NB4 (cell line): Measurements from ENCODE around the gene SEMA4G.

Experiments
- DNase-seq: peaks from one replicate; pipeline ENCODE4 v3.0.0; 2010; ENCODE audit warnings: low read depth
- H3K4me3 ChIP-seq: one replicate; pipeline ENCODE4 v1.5.1; 2011; ENCODE audit warnings: mild to moderate bottlenecking, low read depth, low read length, moderate library complexity
- MYC ChIP-seq: IDR thresholded peaks from 2 replicates; pipeline ENCODE4 v1.6.1; 2011; ENCODE audit warnings: low read depth, low read length
- POLR2A ChIP-seq: IDR thresholded peaks from 2 replicates; pipeline ENCODE4 v1.6.1; 2011; ENCODE audit warnings: mild to moderate bottlenecking; ENCODE audit not compliant: insufficient read length; ENCODE audit errors: extremely low read depth
- TF ChIP-seq, protein P1 (sequence below): IDR thresholded peaks from 2 replicates; pipeline ENCODE4 v1.6.1; 2011; ENCODE audit warnings: low read depth, low read length
- TF ChIP-seq, protein P2 (sequence below): IDR thresholded peaks from one replicate; pipeline ENCODE4 v1.5.1; 2012; ENCODE audit warnings: low read depth, low read length

SEMA4G gene

DNA sequence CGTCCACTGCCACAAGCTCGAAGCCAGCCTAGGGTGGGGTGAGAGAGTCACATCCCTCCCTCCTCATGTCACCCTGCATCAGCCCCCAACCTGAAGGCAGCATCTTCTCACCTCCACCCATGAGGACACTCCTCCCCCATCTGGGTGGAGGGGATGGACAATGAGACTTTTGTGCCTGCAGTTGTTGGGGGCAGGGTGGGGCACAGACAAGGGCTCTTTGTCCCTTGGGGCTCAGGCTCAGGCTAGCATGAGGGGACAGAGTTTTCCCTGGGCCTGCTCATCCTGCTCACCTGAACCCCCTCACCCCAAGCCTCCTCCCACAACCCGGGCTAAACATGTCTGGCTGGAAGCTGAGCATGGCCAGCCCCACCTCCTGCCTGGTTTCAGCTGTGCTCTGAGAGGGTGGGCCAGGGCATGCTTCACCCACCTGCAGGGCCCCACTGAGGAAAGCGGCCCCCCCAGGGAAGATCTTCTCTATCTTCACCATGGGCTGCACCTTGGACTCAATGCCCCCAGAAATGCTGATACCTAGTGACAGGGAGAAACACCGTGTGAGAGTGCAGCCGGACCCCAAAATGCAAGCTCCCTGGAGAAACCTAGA, 39.6 kb downstream of the SEMA4G start:
- H3K4me3 ChIP-seq: no peak overlapping the region
- TF ChIP-seq, protein P1, sequence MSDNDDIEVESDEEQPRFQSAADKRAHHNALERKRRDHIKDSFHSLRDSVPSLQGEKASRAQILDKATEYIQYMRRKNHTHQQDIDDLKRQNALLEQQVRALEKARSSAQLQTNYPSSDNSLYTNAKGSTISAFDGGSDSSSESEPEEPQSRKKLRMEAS: no peak
- no peak for TF ChIP-seq MYC
- TF ChIP-seq, protein P2, sequence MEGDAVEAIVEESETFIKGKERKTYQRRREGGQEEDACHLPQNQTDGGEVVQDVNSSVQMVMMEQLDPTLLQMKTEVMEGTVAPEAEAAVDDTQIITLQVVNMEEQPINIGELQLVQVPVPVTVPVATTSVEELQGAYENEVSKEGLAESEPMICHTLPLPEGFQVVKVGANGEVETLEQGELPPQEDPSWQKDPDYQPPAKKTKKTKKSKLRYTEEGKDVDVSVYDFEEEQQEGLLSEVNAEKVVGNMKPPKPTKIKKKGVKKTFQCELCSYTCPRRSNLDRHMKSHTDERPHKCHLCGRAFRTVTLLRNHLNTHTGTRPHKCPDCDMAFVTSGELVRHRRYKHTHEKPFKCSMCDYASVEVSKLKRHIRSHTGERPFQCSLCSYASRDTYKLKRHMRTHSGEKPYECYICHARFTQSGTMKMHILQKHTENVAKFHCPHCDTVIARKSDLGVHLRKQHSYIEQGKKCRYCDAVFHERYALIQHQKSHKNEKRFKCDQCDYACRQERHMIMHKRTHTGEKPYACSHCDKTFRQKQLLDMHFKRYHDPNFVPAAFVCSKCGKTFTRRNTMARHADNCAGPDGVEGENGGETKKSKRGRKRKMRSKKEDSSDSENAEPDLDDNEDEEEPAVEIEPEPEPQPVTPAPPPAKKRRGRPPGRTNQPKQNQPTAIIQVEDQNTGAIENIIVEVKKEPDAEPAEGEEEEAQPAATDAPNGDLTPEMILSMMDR: no peak
- TF ChIP-seq POLR2A: no peak
- DNase-seq: no peak

DNA sequence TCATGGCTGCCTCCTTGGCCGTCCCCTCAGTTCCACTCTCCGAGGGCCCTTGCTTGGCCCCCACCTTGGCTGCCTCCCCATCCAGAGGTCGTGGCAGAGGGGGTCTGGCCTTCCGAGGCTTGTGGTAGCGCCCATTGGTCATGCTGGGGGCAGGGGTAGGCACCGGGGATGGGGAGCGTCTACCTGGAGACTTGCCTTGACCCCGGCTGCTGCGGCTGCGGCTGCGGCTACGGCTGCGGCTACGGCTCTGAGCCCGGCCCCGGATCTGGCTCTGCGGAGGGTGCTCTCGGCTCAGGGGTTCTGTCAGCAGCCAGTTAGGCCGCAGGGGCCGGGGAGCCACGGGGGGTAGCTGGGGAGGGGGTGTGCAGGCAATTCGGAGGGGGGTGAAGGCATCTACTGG, 41.0 kb downstream of the SEMA4G start:
- no peak overlapping the region for H3K4me3 ChIP-seq
- TF ChIP-seq POLR2A: no peak
- TF ChIP-seq MYC: no peak
- TF ChIP-seq, protein P2: no peak
- TF ChIP-seq, protein P1: no peak
- DNase-seq: no peak

DNA sequence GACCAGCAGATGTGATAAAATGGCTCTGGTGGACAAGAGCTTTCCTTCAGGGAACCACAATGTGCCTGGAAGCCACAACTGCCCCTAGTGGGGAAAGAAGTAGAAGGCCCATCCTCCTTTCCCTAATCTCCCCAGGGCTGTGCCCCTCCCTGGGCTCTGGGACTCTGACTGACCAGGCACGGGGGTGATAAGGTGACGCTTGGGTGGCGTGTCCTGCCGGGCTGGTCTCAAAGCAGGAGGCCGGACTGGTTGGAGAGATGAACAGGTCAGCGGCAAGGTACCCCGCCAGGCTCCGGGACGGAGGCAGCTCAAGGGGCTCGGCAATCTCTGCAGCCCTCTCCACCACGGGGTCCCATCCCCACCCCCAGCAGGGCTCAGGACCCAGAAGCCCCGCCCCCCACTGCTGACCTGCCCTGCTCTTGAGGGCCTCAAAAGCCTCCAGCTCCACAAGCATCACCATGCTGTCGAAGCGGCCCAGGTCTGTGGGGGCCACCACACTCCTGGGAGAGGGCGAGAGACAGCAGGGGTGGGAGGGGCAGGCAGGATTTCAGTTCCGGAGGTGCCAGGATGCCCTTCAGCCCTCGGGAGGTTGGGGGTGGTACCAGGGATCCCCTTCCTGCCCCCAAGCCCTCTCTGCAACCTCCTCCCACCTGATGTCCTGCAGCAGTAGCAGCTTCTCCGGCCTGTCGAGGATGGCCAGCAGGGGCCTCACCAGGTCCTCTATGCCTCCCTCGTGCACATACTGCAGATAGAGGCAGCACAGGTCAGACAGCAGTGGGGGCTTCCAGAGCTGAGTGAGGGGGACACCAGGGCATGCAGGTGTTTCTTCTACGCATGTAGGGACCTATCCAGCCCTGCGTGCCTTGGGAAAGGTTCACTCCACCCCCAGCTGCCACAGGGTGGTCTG, 42.5 kb downstream of the SEMA4G start:
- DNase-seq: no peak
- TF ChIP-seq, protein P2: no peak
- no peak for TF ChIP-seq POLR2A
- TF ChIP-seq, protein P1: no peak
- TF ChIP-seq MYC: no peak
- no peak overlapping the region for H3K4me3 ChIP-seq

DNA sequence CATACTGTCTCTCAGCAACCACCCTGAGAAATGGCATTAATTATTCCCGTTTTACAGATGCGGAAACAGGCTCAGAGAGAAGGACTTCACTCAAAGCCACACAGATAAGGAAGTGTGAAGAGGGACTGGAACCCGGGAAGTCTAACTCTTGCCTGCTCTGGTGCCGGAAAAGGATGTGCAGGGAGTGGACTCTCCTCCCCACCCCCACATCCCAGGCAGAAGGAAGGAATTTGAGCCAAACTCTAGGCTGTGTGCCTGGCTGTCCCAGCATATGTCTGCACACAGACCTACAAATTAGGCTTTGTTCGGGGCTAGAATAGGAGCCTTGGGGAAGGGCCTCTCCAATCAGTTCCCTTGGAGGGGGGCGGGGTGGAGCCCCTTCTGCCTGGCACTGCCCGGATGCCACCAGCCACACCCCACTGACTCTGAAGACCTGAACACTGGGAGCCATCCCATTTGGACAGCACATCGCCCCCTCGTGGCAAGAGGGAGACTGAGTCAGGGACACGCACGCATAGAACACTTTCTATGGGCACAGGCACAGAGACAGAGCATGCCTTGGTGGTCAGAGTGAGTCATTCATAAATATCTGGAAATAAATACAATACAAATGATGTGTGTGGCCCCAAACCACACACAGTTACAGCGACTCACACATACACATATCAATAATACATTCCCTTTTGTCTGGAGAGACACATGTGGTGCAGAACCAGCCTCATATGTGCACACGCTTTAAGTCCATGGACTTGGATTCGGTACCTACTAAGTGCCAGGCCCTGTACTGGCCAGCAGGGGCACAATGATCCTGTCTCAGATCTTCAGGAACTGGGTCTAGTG, 43.4 kb downstream of the SEMA4G start:
- no peak overlapping the region for H3K4me3 ChIP-seq
- no peak for TF ChIP-seq POLR2A
- TF ChIP-seq, protein P2: peak; percentile 91

DNA sequence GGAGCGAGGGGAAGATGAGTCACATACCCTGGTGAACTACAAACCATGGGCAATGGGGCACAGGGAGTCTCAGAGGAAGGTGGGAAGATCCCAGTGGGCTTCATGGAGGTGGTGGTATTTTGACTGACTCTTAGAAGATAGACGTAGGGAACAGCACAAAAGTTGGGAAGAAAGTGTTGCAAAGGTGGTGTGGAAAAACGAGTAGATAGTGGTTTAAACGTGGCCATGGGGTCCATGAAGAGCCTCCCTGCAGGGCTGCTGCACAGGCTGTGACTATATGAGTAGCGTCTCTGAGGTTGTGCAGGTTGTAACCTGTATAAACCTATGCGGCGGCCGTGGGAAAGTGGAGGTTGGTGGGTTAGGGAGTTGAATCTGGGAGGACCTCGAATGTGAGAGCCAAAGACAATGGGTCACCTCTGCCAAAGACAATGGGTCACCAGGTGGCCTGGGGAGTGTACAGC, 44.1 kb downstream of the SEMA4G start:
- TF ChIP-seq, protein P1: no peak
- TF ChIP-seq, protein P2: no peak
- TF ChIP-seq MYC (no peak), POLR2A (no peak)
- DNase-seq: no peak
- H3K4me3 ChIP-seq: no peak overlapping the region

More for the DNA sequence above, 43.4 kb downstream of the SEMA4G start:
- peak; percentile 92 for DNase-seq
